ENCODE results near the gene LRRFIP1.

DNA sequence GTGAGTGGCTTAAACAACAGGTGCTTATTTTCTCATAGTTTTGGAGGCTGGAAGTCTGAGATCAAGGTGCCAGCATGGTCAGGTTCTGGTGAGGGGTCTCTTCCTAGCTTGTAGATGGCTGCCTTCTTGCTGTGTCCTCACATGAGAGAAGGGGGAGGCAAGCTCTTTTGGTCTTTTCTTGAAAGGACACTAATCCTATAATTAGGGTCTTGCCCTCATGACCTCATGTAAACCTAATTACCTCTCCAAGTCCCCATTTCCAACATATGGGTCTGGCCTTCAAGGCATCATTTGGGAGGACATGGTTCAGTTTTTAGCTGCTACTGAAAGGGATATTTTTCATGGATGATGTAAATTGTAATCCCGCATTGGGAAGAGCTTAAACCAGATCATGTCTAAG, 189.1 kb downstream of the LRRFIP1 start:
- TF ChIP-seq MXI1 (IDR thresholded peaks at IDR 0.05; ENCODE audit: low read depth, low read length) (no peak), TEAD4 (IDR thresholded peaks at IDR 0.05; ENCODE audit: borderline replicate concordance, insufficient read depth) (no peak)

Data from SK-N-SH (cell line).